ENCODE results near the gene ANO1.

- no peak for TF ChIP-seq CTCF (conservative IDR thresholded peaks at IDR 0.05)
- no peak for TF ChIP-seq ZFX (IDR thresholded peaks at IDR 0.05)
These were observed 1.6 kb downstream of the ANO1 start for GRCh38 chr11:70079691-70080090.
